HCT116 (cell line): ENCODE data around the gene LCMT2. TPM values are rescaled to one million over a fixed set of nuclear protein-coding genes. Genes with fewer than 3 reads are reported as not detected.

Experiments
- ATAC-seq: fragments of 200-7000 bp; cut with Tn5 transposase; 2 replicates; pipeline ENCODE4 v1.9.1; 2020; ENCODE audit warnings: mild to moderate bottlenecking, moderate library complexity
- BruUV-seq: library from RNA; stranded (reverse); fragments of 400-500 nt; replicated peaks from 2 replicates; lab custom pipeline; 2021; lab: Mats Ljungman, UMichigan
- CTCF ChIA-PET: fragments of 300-600 bp; sonication (Branson Sonifier 250); formaldehyde crosslinking; loops from one replicate; lab custom pipeline; 2021; ENCODE audit warnings: antibody characterized with exemption; lab: Charles Lee
- POLR2A ChIA-PET: fragments of 300-600, 350-600 bp; sonication (Branson Sonifier 250); formaldehyde crosslinking; loops from one replicate; lab custom pipeline; 2021; ENCODE audit warnings: antibody characterized with exemption; lab: Charles Lee
- RAD21 ChIA-PET, 2 experiments: fragments of 300-600 bp; sonication (Branson Sonifier 250); formaldehyde crosslinking; loops; one replicate each; lab custom pipeline; 2023; ENCODE audit warnings: low total read pairs in 2 of 2; ENCODE audit not compliant: uncharacterized antibody in 2 of 2, unreplicated experiment in 2 of 2, low non-redundant PET in 1 of 2; lab: Charles Lee
- DNase-seq: peaks from one replicate; pipeline ENCODE4 v3.0.0-alpha.2; 2010; ENCODE audit warnings: low read depth, low spot score
- H2AFZ ChIP-seq: fragments of 200-600 bp; shearing (Covaris generic), sonication (generic); 2 replicates; pipeline ENCODE4 v1.6.1; 2017; ENCODE audit warnings: low read depth, mixed run types, mixed read lengths, antibody characterized with exemption, low read length; ENCODE audit not compliant: poor library complexity, severe bottlenecking
- H3K27ac ChIP-seq: 2 replicates; pipeline ENCODE4 v1.5.1; 2012; ENCODE audit warnings: low read depth, low read length
- H3K27me3 ChIP-seq: fragments of 200-600 bp; sonication (generic); 2 replicates; pipeline ENCODE4 v1.6.1; 2016; ENCODE audit warnings: mixed run types, low read length, mixed read lengths; ENCODE audit not compliant: insufficient read depth
- H3K36me3 ChIP-seq, 2 experiments: fragments of 200-500 bp in 1 of 2; fragments of 200-600 bp in 1 of 2; sonication (Bioruptor generic) in 1 of 2; sonication (generic) in 1 of 2; 2 replicates each; pipeline versions ENCODE4 v1.5.1 to v1.6.1; 2014 to 2016; ENCODE audit warnings: low read length in 2 of 2, inconsistent platforms in 1 of 2, mixed read lengths in 1 of 2, mixed run types in 1 of 2; ENCODE audit not compliant: insufficient read depth in 2 of 2, control insufficient read depth in 1 of 2
- H3K4me1 ChIP-seq, 2 experiments: fragments of 200-600 bp in 1 of 2; sonication (generic) in 1 of 2; 2 replicates each; pipeline versions ENCODE4 v1.5.1 to v1.6.1; 2012 to 2017; ENCODE audit warnings: low read length in 2 of 2, inconsistent platforms in 1 of 2, mild to moderate bottlenecking in 1 of 2, mixed read lengths in 1 of 2, mixed run types in 1 of 2, moderate library complexity in 1 of 2; ENCODE audit not compliant: insufficient read depth in 2 of 2, control insufficient read depth in 1 of 2
- H3K4me2 ChIP-seq: fragments of 200-600 bp; sonication (generic); 2 replicates; pipeline ENCODE4 v1.6.1; 2017; ENCODE audit warnings: mixed run types, low read length, mixed read lengths
- H3K4me3 ChIP-seq, 2 experiments: fragments of 200-600 bp in 1 of 2; sonication (generic) in 1 of 2; replicated peaks in 1 of 2; 2 replicates each; pipeline ENCODE4 v1.5.1; 2011 to 2016; ENCODE audit warnings: low read length in 2 of 2, control low read depth in 1 of 2, low read depth in 1 of 2, mild to moderate bottlenecking in 1 of 2, mixed read lengths in 1 of 2, mixed run types in 1 of 2
- H3K79me2 ChIP-seq: fragments of 200-600 bp; sonication (generic); 2 replicates; pipeline ENCODE4 v1.6.1; 2017; ENCODE audit warnings: mild to moderate bottlenecking, mixed run types, low read length, moderate library complexity, mixed read lengths; ENCODE audit not compliant: insufficient read depth
- H3K9ac ChIP-seq: fragments of 200-600 bp; sonication (generic); 2 replicates; pipeline ENCODE4 v1.6.1; 2016; ENCODE audit warnings: low read length, mixed read lengths
- H3K9me2 ChIP-seq: fragments of 200-600 bp; sonication (generic), shearing (Covaris generic); 2 replicates; pipeline ENCODE4 v1.6.1; 2017; ENCODE audit warnings: mixed run types, mild to moderate bottlenecking, moderate library complexity; ENCODE audit not compliant: insufficient read depth
- H3K9me3 ChIP-seq, 2 experiments: fragments of 200-500 bp in 1 of 2; fragments of 200-600 bp in 1 of 2; sonication (Bioruptor generic) in 1 of 2; sonication (generic) in 1 of 2; 2 replicates each; pipeline ENCODE4 v1.6.1; 2014 to 2017; ENCODE audit warnings: low read length in 2 of 2, mixed read lengths in 2 of 2, inconsistent platforms in 1 of 2, low read depth in 1 of 2, mild to moderate bottlenecking in 1 of 2, mixed run types in 1 of 2, moderate library complexity in 1 of 2; ENCODE audit not compliant: control insufficient read depth in 1 of 2, insufficient read depth in 1 of 2
- H4K20me1 ChIP-seq: fragments of 200-600 bp; sonication (generic), shearing (Covaris generic); 2 replicates; pipeline ENCODE4 v1.6.1; 2017; ENCODE audit warnings: mixed run types, mild to moderate bottlenecking, moderate library complexity; ENCODE audit not compliant: insufficient read depth
- ATF3 ChIP-seq: IDR thresholded peaks from 2 replicates; pipeline ENCODE4 v1.6.1; 2012
- CBX3 ChIP-seq: IDR thresholded peaks from 2 replicates; pipeline ENCODE4 v1.6.1; 2012; ENCODE audit warnings: low read depth
- CEBPB ChIP-seq: IDR thresholded peaks from 2 replicates; pipeline ENCODE4 v1.6.1; 2012; ENCODE audit warnings: low read depth
- CTCF ChIP-seq, 3 experiments: fragments of 200-600 bp in 1 of 3; sonication (generic) in 1 of 3; IDR thresholded peaks in 2 of 3; conservative IDR thresholded peaks in 1 of 3; 2 replicates each; pipeline ENCODE4 v1.5.1; 2012 to 2017; ENCODE audit warnings: low read depth in 2 of 3, low read length in 2 of 3, antibody characterized with exemption in 1 of 3, borderline replicate concordance in 1 of 3, control low read depth in 1 of 3, mild to moderate bottlenecking in 1 of 3, mixed read lengths in 1 of 3, mixed run types in 1 of 3, moderate library complexity in 1 of 3; ENCODE audit not compliant: insufficient read depth in 1 of 3
- EGR1 ChIP-seq: IDR thresholded peaks from 2 replicates; pipeline ENCODE4 v1.6.1; 2012; ENCODE audit warnings: low read depth
- ELF1 ChIP-seq: IDR thresholded peaks from 2 replicates; pipeline ENCODE4 v1.6.1; 2012; ENCODE audit warnings: low read depth, borderline replicate concordance
- EZH2phosphoT487 ChIP-seq: fragments of 200-600 bp; IDR thresholded peaks from 2 replicates; pipeline ENCODE4 v1.6.1; 2018; ENCODE audit warnings: antibody characterized with exemption, borderline replicate concordance
- FOSL1 ChIP-seq: IDR thresholded peaks from 2 replicates; pipeline ENCODE4 v1.6.1; 2012; ENCODE audit warnings: low read depth
- JUND ChIP-seq: IDR thresholded peaks from 2 replicates; pipeline ENCODE4 v1.6.1; 2012
- MAX ChIP-seq: IDR thresholded peaks from 2 replicates; pipeline ENCODE4 v1.6.1; 2012
- POLR2AphosphoS5 ChIP-seq: IDR thresholded peaks from 2 replicates; pipeline ENCODE4 v1.6.1; 2011; ENCODE audit warnings: mild to moderate bottlenecking, low read depth, low read length, moderate library complexity
- RAD21 ChIP-seq: IDR thresholded peaks from 2 replicates; pipeline ENCODE4 v1.6.1; 2012; ENCODE audit warnings: low read depth, mild to moderate bottlenecking
- SIN3A ChIP-seq: IDR thresholded peaks from 2 replicates; pipeline ENCODE4 v1.6.1; 2012; ENCODE audit warnings: low read depth
- SP1 ChIP-seq: IDR thresholded peaks from 2 replicates; pipeline ENCODE4 v1.6.1; 2012; ENCODE audit warnings: low read depth
- ZBTB33 ChIP-seq: IDR thresholded peaks from 2 replicates; pipeline ENCODE4 v1.6.1; 2011; ENCODE audit warnings: mild to moderate bottlenecking, low read length, moderate library complexity; ENCODE audit not compliant: insufficient replicate concordance; ENCODE audit errors: extremely low read depth
- ZFX ChIP-seq: fragments of 450-650 bp; IDR thresholded peaks from 2 replicates; pipeline ENCODE4 v1.6.1; 2017
- ZNF274 ChIP-seq: fragments of 200-500 bp; sonication (Bioruptor generic); IDR thresholded peaks from 2 replicates; pipeline ENCODE4 v1.6.1; 2014; ENCODE audit warnings: mild to moderate bottlenecking, low read depth, low read length, inconsistent platforms
- intact Hi-C: fragments of 100-400 bp; cut with micrococcal nuclease; formaldehyde crosslinking; loops from 2 replicates; pipeline ENCODE4 v1.10.0; 2022
- total RNA-seq: library from RNA; stranded (reverse); gene quantifications from one replicate; pipeline ENCODE4 v1.2.1, GENCODE V29; 2021; ENCODE audit not compliant: unreplicated experiment

The LCMT2 gene
- total RNA-seq, 1 experiment from 2014 or later, result 4.7 TPM

- no peak overlapping the region for H2AFZ ChIP-seq
- no peak overlapping the region for H3K27ac ChIP-seq
- no peaks in the 10 kb centered on the region for H3K27me3 ChIP-seq
- POLR2A ChIA-PET, result no interaction called here
- H3K4me1 ChIP-seq, result no peaks in the 10 kb centered on the region
- ATAC-seq (peak; percentile 78), DNase-seq (no peak)
- CTCF ChIA-PET, result interaction anchor here (1.2 to 2.5 kb wide), 2 partner anchors 9 to 431 kb away, joined by 5 to 10 read pairs; partner anchors contain the start of gene ELL3
- intact Hi-C loops, result no loop called here
- no peaks in the 10 kb centered on the region for H3K9me3 ChIP-seq
- H3K4me2 ChIP-seq, result no peak overlapping the region
- no peaks in the 10 kb centered on the region for H3K9me2 ChIP-seq
- no peak overlapping the region for H3K4me3 ChIP-seq
- H4K20me1 ChIP-seq, result no peaks in the 10 kb centered on the region
- BruUV-seq, result no TSS peak
- H3K79me2 ChIP-seq, result no peaks in the 10 kb centered on the region
- TF ChIP-seq SIN3A, result no peak
- TF ChIP-seq ZFX, result no peak
- no peak for TF ChIP-seq ELF1
- no peak for TF ChIP-seq EGR1
- no peak for TF ChIP-seq MAX
- no peak for TF ChIP-seq JUND
- TF ChIP-seq POLR2AphosphoS5, result no peak
- no peak for TF ChIP-seq ZNF274
- TF ChIP-seq ATF3, result no peak
- no peak for TF ChIP-seq CBX3
- no peak for TF ChIP-seq ZBTB33
- TF ChIP-seq SP1, result no peak
- TF ChIP-seq EZH2phosphoT487, result no peak
- TF ChIP-seq CEBPB, result no peak
- peak; percentile 60 for TF ChIP-seq RAD21
- TF ChIP-seq FOSL1, result no peak
- peak; percentile 34 to 90 (median 38); a peak in 5 of 6 replicates for TF ChIP-seq CTCF (IDR thresholded peaks at IDR 0.05 in 2 of 3, conservative IDR thresholded peaks at IDR 0.05 in 1 of 3; ENCODE audit: borderline replicate concordance in 1 of 3, insufficient read depth in 1 of 3, low read depth in 2 of 3, low read length in 2 of 3)
- RAD21 ChIA-PET, result no interaction called here
- no peaks in the 10 kb centered on the region for H3K36me3 ChIP-seq
- no peak overlapping the region for H3K9ac ChIP-seq
Observed at GRCh38 chr15:43346305-43346704, 15.9 kb upstream of the LCMT2 start.
